HG02759 (cell line): ENCODE measurements around the gene SPATA33.
A peak's percentile ranks its signal among the peaks of the same experiment; 100 is the strongest.

Experiments used
- ATAC-seq: cut with Tn5 transposase; IDR thresholded peaks from one replicate; pipeline ENCODE4 v1.9.1; 2021; ENCODE audit warnings: mild to moderate bottlenecking, moderate library complexity; ENCODE audit not compliant: unreplicated experiment

Gene SPATA33

GRCh38 chr16:89706518-89707260, 49.1 kb downstream of the SPATA33 start:
- ATAC-seq = no peak

- no peak for ATAC-seq
Measured at GRCh38 chr16:89707695-89708094, 50.1 kb downstream of the SPATA33 start.

GRCh38 chr16:89708481-89708931, 50.9 kb downstream of the SPATA33 start:
- no peak for ATAC-seq

GRCh38 chr16:89709166-89709565, 51.5 kb downstream of the SPATA33 start:
- no peak for ATAC-seq

- no peak for ATAC-seq
Measured at GRCh38 chr16:89709716-89710432, 52.2 kb downstream of the SPATA33 start.

- ATAC-seq = no peak
Measured at GRCh38 chr16:89710709-89711564, 53.3 kb downstream of the SPATA33 start.

- ATAC-seq = peak; percentile 59
Measured at GRCh38 chr16:89711601-89712273, 54.1 kb downstream of the SPATA33 start.

GRCh38 chr16:89712274-89712781, 54.7 kb downstream of the SPATA33 start:
- no peak for ATAC-seq

GRCh38 chr16:89716493-89716892, 58.9 kb downstream of the SPATA33 start:
- ATAC-seq = no peak

GRCh38 chr16:89716916-89717687, 59.5 kb downstream of the SPATA33 start:
- no peak for ATAC-seq

- no peak for ATAC-seq
Measured at GRCh38 chr16:89717688-89718505, 60.3 kb downstream of the SPATA33 start.
